ENCODE results near the gene PXMP2.

Gene PXMP2

DNA sequence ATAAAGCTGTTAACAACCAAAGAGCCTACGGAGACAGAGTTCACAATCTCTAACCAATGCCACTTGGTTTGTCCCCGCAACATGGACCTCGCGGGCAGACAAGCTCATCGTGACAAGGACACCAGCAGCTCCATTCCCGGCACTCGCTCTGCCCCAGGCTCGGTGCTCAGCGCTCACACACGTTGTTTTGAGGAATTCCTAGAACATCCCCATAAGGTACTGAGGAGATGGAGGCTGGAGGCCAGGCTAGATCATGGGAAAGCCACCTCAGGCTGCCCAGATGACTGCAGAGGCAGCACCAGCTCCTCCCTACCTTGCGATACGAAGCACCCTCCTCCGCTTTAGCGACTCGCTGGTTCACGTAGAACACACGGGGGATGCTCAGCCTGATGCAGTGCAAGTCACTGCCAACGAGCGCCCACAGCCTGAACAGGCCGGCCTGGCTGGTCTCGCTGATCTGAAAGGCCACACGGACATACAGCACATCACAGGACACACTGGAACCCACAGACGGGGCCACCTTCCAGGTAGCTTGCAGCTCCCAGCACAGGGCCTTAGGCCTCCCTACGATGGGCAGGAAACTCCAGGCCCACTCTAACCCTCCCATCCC, 38.7 kb upstream of the PXMP2 start:
- H3K27me3 ChIP-seq (ENCODE audit: low read depth, low read length) = no peaks in the 10 kb centered on the region
- no peaks in the 10 kb centered on the region for H3K4me1 ChIP-seq (ENCODE audit: control insufficient read depth in 1 of 2, insufficient read depth in 2 of 2, low read length in 2 of 2)
- peaks cover 22 to 36% of the 10 kb centered on the region in 2 donors for H3K36me3 ChIP-seq (ENCODE audit: control insufficient read depth in 1 of 2, insufficient read depth in 2 of 2, low read length in 2 of 2)
- no peaks in the 10 kb centered on the region for H3K9me3 ChIP-seq (ENCODE audit: control insufficient read depth in 1 of 2, low read length in 2 of 2)
- H3K4me3 ChIP-seq (ENCODE audit: low read depth in 1 of 2, low read length in 2 of 2) = no peak overlapping the region
- no peak overlapping the region for H3K27ac ChIP-seq (ENCODE audit: low read length)

DNA sequence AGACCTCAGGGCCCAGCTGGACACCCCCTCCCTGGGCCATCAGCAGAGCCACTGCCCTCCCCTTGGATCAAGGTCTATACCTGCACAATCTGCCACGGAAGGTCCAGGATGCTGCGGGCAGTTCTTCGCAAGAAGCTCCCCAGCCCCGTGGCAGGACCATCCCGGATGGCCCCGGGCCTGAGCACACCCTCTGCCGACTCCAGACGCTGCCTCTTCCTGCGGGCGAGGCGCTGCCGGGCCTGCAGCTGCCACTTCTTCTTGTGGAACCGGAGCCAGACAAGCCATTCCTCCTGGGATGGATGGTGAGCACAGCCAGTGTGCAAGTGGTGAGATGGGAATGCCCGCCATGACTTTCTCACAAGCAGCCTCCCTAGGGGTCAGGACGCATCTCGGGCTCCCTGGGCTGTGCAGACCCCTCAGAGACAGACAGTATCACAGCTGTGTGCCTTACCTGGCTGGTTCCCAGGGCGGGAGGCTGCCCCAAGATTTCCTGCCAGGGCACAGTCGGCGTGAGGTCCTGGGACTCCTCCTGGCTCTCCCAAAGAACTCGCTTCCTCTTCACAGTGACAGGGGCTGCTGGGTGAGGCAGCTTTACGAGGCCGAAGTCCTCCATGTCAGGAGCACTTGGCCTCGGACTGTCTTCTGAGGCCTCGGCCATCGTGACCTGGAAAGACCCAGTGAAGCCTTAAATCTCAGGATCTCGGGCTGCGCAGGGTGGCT, 38.0 kb upstream of the PXMP2 start:
- H3K36me3 ChIP-seq (ENCODE audit: control insufficient read depth in 1 of 2, insufficient read depth in 2 of 2, low read length in 2 of 2) = peaks cover 22 to 36% of the 10 kb centered on the region in 2 donors
- H3K27ac ChIP-seq (ENCODE audit: low read length) = no peak overlapping the region
- H3K9me3 ChIP-seq (ENCODE audit: control insufficient read depth in 1 of 2, low read length in 2 of 2) = no peaks in the 10 kb centered on the region
- no peaks in the 10 kb centered on the region for H3K4me1 ChIP-seq (ENCODE audit: control insufficient read depth in 1 of 2, insufficient read depth in 2 of 2, low read length in 2 of 2)
- no peak overlapping the region for H3K4me3 ChIP-seq (ENCODE audit: low read depth in 1 of 2, low read length in 2 of 2)
- no peaks in the 10 kb centered on the region for H3K27me3 ChIP-seq (ENCODE audit: low read depth, low read length)

- Histone ChIP-seq H3K9me3 (ENCODE audit: control insufficient read depth in 1 of 2, low read length in 2 of 2) (no peaks in the 10 kb centered on the region), H3K36me3 (ENCODE audit: control insufficient read depth in 1 of 2, insufficient read depth in 2 of 2, low read length in 2 of 2) (peaks cover 26 to 31% of the 10 kb centered on the region in 2 donors), H3K27ac (ENCODE audit: low read length) (no peak overlapping the region), H3K27me3 (ENCODE audit: low read depth, low read length) (no peaks in the 10 kb centered on the region), H3K4me1 (ENCODE audit: control insufficient read depth in 1 of 2, insufficient read depth in 2 of 2, low read length in 2 of 2) (no peaks in the 10 kb centered on the region), H3K4me3 (ENCODE audit: low read depth in 1 of 2, low read length in 2 of 2) (no peak overlapping the region)
These were observed 35.8 kb upstream of the PXMP2 start for GRCh38 chr12:132651444-132652100.

DNA sequence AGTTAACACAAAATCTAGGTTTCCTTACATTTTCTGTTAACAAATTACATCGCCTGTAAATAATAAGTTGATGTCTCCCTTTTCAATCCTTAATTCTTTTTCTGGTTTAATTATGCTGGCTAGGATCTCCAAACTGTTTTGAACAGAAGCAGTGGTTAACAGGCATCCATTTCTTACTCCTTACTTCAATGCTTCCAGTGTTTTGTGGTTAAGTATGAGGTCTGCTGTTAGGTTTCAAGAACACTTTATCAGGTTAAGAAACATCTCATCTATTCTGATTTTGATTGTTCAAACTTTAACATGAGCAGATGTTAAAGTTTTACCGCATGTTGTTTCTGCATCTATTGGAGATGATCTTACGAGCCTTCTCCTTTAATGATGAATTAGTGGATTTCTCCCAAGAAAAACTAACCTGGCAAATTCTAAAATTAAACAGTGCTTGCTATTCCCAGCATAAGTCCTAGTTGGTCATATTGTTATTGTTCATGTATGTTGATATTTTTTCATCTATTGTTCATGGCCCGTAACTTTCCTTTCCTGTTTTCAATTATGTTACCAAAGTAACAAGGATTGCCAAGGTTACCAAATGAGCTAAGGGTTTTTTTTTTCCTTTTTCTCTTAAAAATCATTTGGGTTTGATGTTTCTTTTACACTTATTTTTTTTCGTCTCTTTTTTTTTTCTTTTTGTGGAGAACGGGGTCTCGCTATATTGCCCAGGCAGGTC, 33.7 kb upstream of the PXMP2 start:
- H3K27me3 ChIP-seq (ENCODE audit: low read depth, low read length) = no peaks in the 10 kb centered on the region
- H3K9me3 ChIP-seq (ENCODE audit: control insufficient read depth in 1 of 2, low read length in 2 of 2) = no peaks in the 10 kb centered on the region
- no peak overlapping the region for H3K4me3 ChIP-seq (ENCODE audit: low read depth in 1 of 2, low read length in 2 of 2)
- no peaks in the 10 kb centered on the region for H3K4me1 ChIP-seq (ENCODE audit: control insufficient read depth in 1 of 2, insufficient read depth in 2 of 2, low read length in 2 of 2)
- peaks cover 32 to 41% of the 10 kb centered on the region in 2 donors for H3K36me3 ChIP-seq (ENCODE audit: control insufficient read depth in 1 of 2, insufficient read depth in 2 of 2, low read length in 2 of 2)
- no peak overlapping the region for H3K27ac ChIP-seq (ENCODE audit: low read length)

- Histone ChIP-seq H3K4me1 (ENCODE audit: control insufficient read depth in 1 of 2, insufficient read depth in 2 of 2, low read length in 2 of 2) (no peaks in the 10 kb centered on the region), H3K36me3 (ENCODE audit: control insufficient read depth in 1 of 2, insufficient read depth in 2 of 2, low read length in 2 of 2) (peaks cover 53 to 63% of the 10 kb centered on the region in 2 donors), H3K27me3 (ENCODE audit: low read depth, low read length) (no peaks in the 10 kb centered on the region), H3K4me3 (ENCODE audit: low read depth in 1 of 2, low read length in 2 of 2) (no peak overlapping the region), H3K9me3 (ENCODE audit: control insufficient read depth in 1 of 2, low read length in 2 of 2) (no peaks in the 10 kb centered on the region), H3K27ac (ENCODE audit: low read length) (no peak overlapping the region)
These were observed 30.2 kb upstream of the PXMP2 start for GRCh38 chr12:132657004-132657727.

DNA sequence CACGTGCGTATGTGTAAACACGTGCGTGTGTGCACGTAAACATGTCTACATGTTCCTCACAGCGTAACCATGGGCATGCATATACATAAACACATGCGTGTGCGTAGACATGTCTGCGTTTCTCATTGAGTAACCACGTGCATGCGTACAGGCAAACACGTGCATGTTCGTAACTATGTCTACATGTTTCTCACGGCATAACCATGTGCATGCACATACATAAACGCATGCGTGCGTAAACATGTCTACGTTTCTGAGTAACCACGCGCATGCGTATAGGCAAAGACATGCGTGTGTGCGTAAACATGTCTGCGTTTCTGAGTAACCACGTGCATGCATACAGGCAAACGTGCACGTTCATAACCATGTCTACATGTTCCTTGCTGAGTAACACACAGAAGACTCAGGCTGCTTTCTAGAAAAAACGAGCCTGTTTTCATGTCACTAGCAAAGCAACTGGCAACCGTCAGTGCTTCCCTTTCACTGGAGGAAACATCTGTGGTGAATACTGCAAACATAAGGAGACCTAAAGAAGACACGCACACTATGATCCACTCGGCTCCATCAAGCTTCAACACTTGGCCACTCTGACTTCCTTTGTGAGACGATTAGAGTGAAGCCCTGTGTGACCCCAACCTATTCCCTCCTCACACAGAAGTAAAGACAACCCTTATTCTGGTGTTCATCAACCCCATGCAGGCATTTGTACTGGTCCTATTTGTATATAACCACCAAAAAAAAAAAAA, 29.1 kb upstream of the PXMP2 start:
- Histone ChIP-seq H3K9me3 (ENCODE audit: control insufficient read depth in 1 of 2, low read length in 2 of 2) (no peaks in the 10 kb centered on the region), H3K4me1 (ENCODE audit: control insufficient read depth in 1 of 2, insufficient read depth in 2 of 2, low read length in 2 of 2) (no peaks in the 10 kb centered on the region), H3K36me3 (ENCODE audit: control insufficient read depth in 1 of 2, insufficient read depth in 2 of 2, low read length in 2 of 2) (peaks cover 63 to 69% of the 10 kb centered on the region in 2 donors), H3K27ac (ENCODE audit: low read length) (no peak overlapping the region), H3K27me3 (ENCODE audit: low read depth, low read length) (no peaks in the 10 kb centered on the region), H3K4me3 (ENCODE audit: low read depth in 1 of 2, low read length in 2 of 2) (no peak overlapping the region)

GRCh38 chr12:132659146-132659545, 28.2 kb upstream of the PXMP2 start:
- Histone ChIP-seq H3K4me1 (ENCODE audit: control insufficient read depth in 1 of 2, insufficient read depth in 2 of 2, low read length in 2 of 2) (no peaks in the 10 kb centered on the region), H3K4me3 (ENCODE audit: low read depth in 1 of 2, low read length in 2 of 2) (no peak overlapping the region), H3K36me3 (ENCODE audit: control insufficient read depth in 1 of 2, insufficient read depth in 2 of 2, low read length in 2 of 2) (peaks cover 63 to 77% of the 10 kb centered on the region in 2 donors), H3K27me3 (ENCODE audit: low read depth, low read length) (no peaks in the 10 kb centered on the region), H3K9me3 (ENCODE audit: control insufficient read depth in 1 of 2, low read length in 2 of 2) (no peaks in the 10 kb centered on the region), H3K27ac (ENCODE audit: low read length) (no peak overlapping the region)

DNA sequence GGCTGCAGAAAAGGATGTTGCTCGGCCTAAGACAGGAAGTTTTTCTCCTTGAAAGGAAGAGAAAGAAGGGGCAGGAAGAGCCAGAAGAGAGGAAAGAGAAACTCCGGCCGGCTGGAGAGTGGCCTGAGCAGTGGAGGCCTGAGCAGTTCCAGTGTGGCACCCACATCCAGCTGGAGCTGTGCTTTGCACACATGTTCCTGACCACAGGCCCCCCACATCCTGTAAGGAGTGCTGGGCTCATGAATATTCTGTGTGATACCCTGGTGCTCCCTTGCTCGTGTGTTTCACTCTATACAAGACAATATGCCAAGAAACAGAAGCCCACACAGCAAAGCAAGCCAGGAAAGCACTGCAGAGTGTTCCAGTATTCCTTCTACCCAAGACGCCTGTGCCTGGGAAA, 27.3 kb upstream of the PXMP2 start:
- H3K27ac ChIP-seq (ENCODE audit: low read length) = no peak overlapping the region
- H3K4me3 ChIP-seq (ENCODE audit: low read depth in 1 of 2, low read length in 2 of 2) = no peak overlapping the region
- no peaks in the 10 kb centered on the region for H3K9me3 ChIP-seq (ENCODE audit: control insufficient read depth in 1 of 2, low read length in 2 of 2)
- H3K27me3 ChIP-seq (ENCODE audit: low read depth, low read length) = no peaks in the 10 kb centered on the region
- H3K36me3 ChIP-seq (ENCODE audit: control insufficient read depth in 1 of 2, insufficient read depth in 2 of 2, low read length in 2 of 2) = peaks cover 63 to 86% of the 10 kb centered on the region in 2 donors
- H3K4me1 ChIP-seq (ENCODE audit: control insufficient read depth in 1 of 2, insufficient read depth in 2 of 2, low read length in 2 of 2) = no peaks in the 10 kb centered on the region

GRCh38 chr12:132660996-132661395, 26.4 kb upstream of the PXMP2 start:
- Histone ChIP-seq H3K27ac (ENCODE audit: low read length) (no peak overlapping the region), H3K27me3 (ENCODE audit: low read depth, low read length) (no peaks in the 10 kb centered on the region), H3K9me3 (ENCODE audit: control insufficient read depth in 1 of 2, low read length in 2 of 2) (no peaks in the 10 kb centered on the region), H3K4me3 (ENCODE audit: low read depth in 1 of 2, low read length in 2 of 2) (no peak overlapping the region), H3K36me3 (ENCODE audit: control insufficient read depth in 1 of 2, insufficient read depth in 2 of 2, low read length in 2 of 2) (peaks cover 66 to 96% of the 10 kb centered on the region in 2 donors), H3K4me1 (ENCODE audit: control insufficient read depth in 1 of 2, insufficient read depth in 2 of 2, low read length in 2 of 2) (no peaks in the 10 kb centered on the region)

GRCh38 chr12:132661972-132662371, 25.4 kb upstream of the PXMP2 start:
- H3K4me3 ChIP-seq (ENCODE audit: low read depth in 1 of 2, low read length in 2 of 2) = no peak overlapping the region
- peaks cover 66 to 99% of the 10 kb centered on the region in 2 donors for H3K36me3 ChIP-seq (ENCODE audit: control insufficient read depth in 1 of 2, insufficient read depth in 2 of 2, low read length in 2 of 2)
- no peaks in the 10 kb centered on the region for H3K4me1 ChIP-seq (ENCODE audit: control insufficient read depth in 1 of 2, insufficient read depth in 2 of 2, low read length in 2 of 2)
- H3K27me3 ChIP-seq (ENCODE audit: low read depth, low read length) = no peaks in the 10 kb centered on the region
- H3K9me3 ChIP-seq (ENCODE audit: control insufficient read depth in 1 of 2, low read length in 2 of 2) = no peaks in the 10 kb centered on the region
- H3K27ac ChIP-seq (ENCODE audit: low read length) = no peak overlapping the region

All from muscle layer of duodenum (tissue), 2 donors.